Thyroid gland (tissue), 4 donors: ENCODE data around the gene MAPK8. TPM values are rescaled to one million over a fixed set of nuclear protein-coding genes. Genes with fewer than 3 reads are reported as not detected.

ENCODE experiments used
- DNase-seq, 2 donors: peaks; one replicate each; pipeline ENCODE4 v3.0.0-alpha.2; 2019
- H3K27ac ChIP-seq, 3 donors: fragments of 200-600 bp; sonication (generic); 1 replicate in 2 of 3; 2 replicates in 1 of 3; pipeline ENCODE4 v1.5.1; 2016 to 2019; ENCODE audit warnings: mild to moderate bottlenecking in 1 of 3, moderate library complexity in 1 of 3
- H3K27me3 ChIP-seq: fragments of 200-600 bp; sonication (generic); one replicate; pipeline ENCODE4 v1.5.1; 2019
- H3K36me3 ChIP-seq, 2 donors: fragments of 200-600 bp; sonication (generic); one replicate each; pipeline ENCODE4 v1.5.1; 2016 to 2019
- H3K4me1 ChIP-seq, 2 donors: fragments of 200-600 bp; sonication (generic); one replicate each; pipeline ENCODE4 v1.5.1; 2017 to 2019
- H3K4me3 ChIP-seq, 3 donors: fragments of 200-600 bp; sonication (generic); replicated peaks in 1 of 3; 1 replicate in 2 of 3; 2 replicates in 1 of 3; pipeline ENCODE4 v1.5.1; 2016; ENCODE audit warnings: mild to moderate bottlenecking in 1 of 3
- H3K9me3 ChIP-seq: fragments of 200-600 bp; sonication (generic); one replicate; pipeline ENCODE4 v1.5.1; 2017
- CTCF ChIP-seq, 6 experiments: fragments of 200-600 bp in 3 of 6; fragments of 450-650 bp in 3 of 6; sonication (generic) in 3 of 6; IDR thresholded peaks; one replicate each; pipeline ENCODE4 v1.5.1; 2016 to 2019; ENCODE audit warnings: antibody characterized with exemption in 6 of 6, mild to moderate bottlenecking in 2 of 6, inconsistent platforms in 1 of 6, moderate library complexity in 1 of 6
- POLR2A ChIP-seq, 2 donors: fragments of 450-650 bp; IDR thresholded peaks; one replicate each; pipeline ENCODE4 v1.6.1; 2017; ENCODE audit warnings: antibody characterized with exemption in 2 of 2, mild to moderate bottlenecking in 2 of 2, moderate library complexity in 1 of 2
- WGBS, 2 donors: methylation state at CpG; one replicate each; pipeline ENCODE4 v1.1.5; 2017; 5-methylcytosine and 5-hydroxymethylcytosine counted together
- intact Hi-C: fragments of 100-400 bp; cut with DNase I; formaldehyde crosslinking; loops from one replicate; pipeline ENCODE4 v1.15.1; 2023
- total RNA-seq, 4 donors: library from RNA; depleted of rRNA; stranded (reverse); fragments of >200 nt; gene quantifications; one replicate each; pipeline ENCODE4 v1.2.3, GENCODE V29; 2016

The MAPK8 gene
- total RNA-seq, 4 donors from 2014 or later = 76.2 to 165 (median 99.0) TPM

DNA sequence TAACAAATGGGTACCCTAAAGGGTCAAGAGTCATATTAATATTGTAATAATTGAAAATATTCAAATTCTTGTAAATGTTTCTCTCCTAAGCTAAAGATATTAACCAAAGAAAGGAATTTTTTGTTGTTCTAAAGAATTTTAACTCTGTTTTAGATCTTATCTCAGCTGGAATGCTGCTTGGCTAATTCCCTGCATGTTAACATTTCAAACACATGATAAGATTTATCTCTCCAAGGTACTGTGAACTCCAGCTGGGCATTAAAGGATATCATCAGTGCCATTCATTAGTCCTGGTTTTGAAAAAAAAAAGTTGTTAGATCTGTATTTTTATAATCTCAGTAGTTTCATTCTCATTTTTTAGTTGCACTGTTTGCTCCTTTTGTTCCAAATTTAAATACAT is 76.9 kb downstream of the MAPK8 start:
- no peaks in the 10 kb centered on the region for H3K36me3 ChIP-seq
- DNase-seq = no peak
- TF ChIP-seq CTCF (IDR thresholded peaks at IDR 0.05) = no peak
- no peak for TF ChIP-seq POLR2A (IDR thresholded peaks at IDR 0.05)
- intact Hi-C loops = no loop called here
- H3K27me3 ChIP-seq = no peaks in the 10 kb centered on the region
- peak overlapping the region; percentile 69 to 74 (median 69) for H3K27ac ChIP-seq
- peaks cover 37 to 39% of the 10 kb centered on the region in 2 donors for H3K4me1 ChIP-seq
- H3K9me3 ChIP-seq = no peaks in the 10 kb centered on the region
- no peak overlapping the region for H3K4me3 ChIP-seq

DNA sequence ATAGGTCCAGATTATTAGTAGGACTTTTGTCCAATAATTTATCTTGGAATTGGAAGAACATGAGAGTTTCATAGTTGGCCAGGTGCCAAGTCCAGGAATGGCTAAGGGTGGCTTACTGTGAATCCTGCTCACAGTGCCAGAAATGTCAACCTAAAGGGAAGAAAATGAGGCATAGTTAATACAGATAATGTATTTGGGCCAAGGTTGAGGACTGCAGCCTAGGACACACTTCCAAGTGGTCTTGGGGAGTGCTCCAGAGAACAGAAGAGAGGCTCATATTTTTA is 78.2 kb downstream of the MAPK8 start:
- no peak for TF ChIP-seq POLR2A (IDR thresholded peaks at IDR 0.05)
- TF ChIP-seq CTCF (IDR thresholded peaks at IDR 0.05) = no peak
- DNase-seq = peak; percentile 38 to 42
- intact Hi-C loops = no loop called here
- H3K4me1 ChIP-seq = peaks cover 47 to 51% of the 10 kb centered on the region in 2 donors
- H3K27ac ChIP-seq = peak overlapping the region; percentile 69 to 74 (median 69)
- no peak overlapping the region for H3K4me3 ChIP-seq
- no peaks in the 10 kb centered on the region for H3K36me3 ChIP-seq
- H3K27me3 ChIP-seq = no peaks in the 10 kb centered on the region
- H3K9me3 ChIP-seq = no peaks in the 10 kb centered on the region

DNA sequence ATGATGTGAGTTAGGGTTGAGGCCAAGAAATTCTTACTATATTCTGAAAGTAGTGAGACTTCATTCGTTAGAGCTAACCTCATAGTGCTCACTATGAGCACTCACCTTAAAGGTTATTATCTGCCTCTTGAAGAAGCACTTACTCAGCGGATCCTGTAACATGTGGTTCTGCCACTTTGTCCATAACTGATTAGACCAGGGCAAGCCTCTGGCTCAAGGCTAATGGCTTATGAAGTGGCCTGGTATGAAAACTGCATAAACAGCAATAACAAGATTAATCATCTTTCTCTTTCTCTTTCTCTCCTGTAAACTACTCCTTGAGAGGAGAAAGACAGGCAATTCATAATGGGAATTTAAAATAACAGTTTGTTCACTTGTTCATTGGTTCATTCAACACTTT is 82.8 kb downstream of the MAPK8 start:
- 37 to 42% methylated on average over 2 of the region's 2 CpGs for WGBS, 2 donors
- Histone ChIP-seq H3K27ac (peak overlapping the region; percentile 50 to 57 (median 56)), H3K36me3 (no peaks in the 10 kb centered on the region), H3K4me3 (no peak overlapping the region), H3K4me1 (peaks cover 47 to 60% of the 10 kb centered on the region in 2 donors), H3K9me3 (no peaks in the 10 kb centered on the region), H3K27me3 (no peaks in the 10 kb centered on the region)
- intact Hi-C loops = no loop called here
- peak; percentile 31 to 33 for DNase-seq
- TF ChIP-seq CTCF (IDR thresholded peaks at IDR 0.05) (no peak), POLR2A (IDR thresholded peaks at IDR 0.05) (no peak)

GRCh38 chr10:48389846-48390557 is 83.5 kb downstream of the MAPK8 start:
- no peak for DNase-seq
- WGBS, 2 donors = 93 to 94% methylated on average over 2 of the region's 2 CpGs
- TF ChIP-seq POLR2A (IDR thresholded peaks at IDR 0.05) = no peak
- TF ChIP-seq CTCF (IDR thresholded peaks at IDR 0.05) = no peak
- H3K36me3 ChIP-seq = no peaks in the 10 kb centered on the region
- H3K4me3 ChIP-seq = no peak overlapping the region
- intact Hi-C loops = no loop called here
- H3K27ac ChIP-seq = peak overlapping the region; percentile 7 to 57 (median 56)
- H3K4me1 ChIP-seq = peaks cover 40 to 54% of the 10 kb centered on the region in 2 donors
- no peaks in the 10 kb centered on the region for H3K9me3 ChIP-seq
- no peaks in the 10 kb centered on the region for H3K27me3 ChIP-seq

- 97 to 99% methylated on average over 5 of the region's 5 CpGs for WGBS, 2 donors
- Histone ChIP-seq H3K27ac (peak overlapping the region in 1 of 3 donors; percentile 57), H3K27me3 (no peaks in the 10 kb centered on the region), H3K4me3 (no peak overlapping the region), H3K36me3 (no peaks in the 10 kb centered on the region), H3K9me3 (no peaks in the 10 kb centered on the region), H3K4me1 (peaks cover 35 to 50% of the 10 kb centered on the region in 2 donors)
- no peak for TF ChIP-seq CTCF (IDR thresholded peaks at IDR 0.05)
- TF ChIP-seq POLR2A (IDR thresholded peaks at IDR 0.05) = no peak
- intact Hi-C loops = no loop called here
- no peak for DNase-seq
These were observed 84.0 kb downstream of the MAPK8 start for GRCh38 chr10:48390558-48390871.
